Neuron (in vitro differentiated cells): ENCODE data around the gene GRHL1.
A peak's percentile ranks its signal among the peaks of the same experiment; 100 is the strongest.

Experiments used
- H2AFZ ChIP-seq: one replicate; pipeline ENCODE4 v1.6.1; 2013; ENCODE audit warnings: low read depth, mild to moderate bottlenecking, inconsistent platforms, low read length, moderate library complexity
- H3K27me3 ChIP-seq: one replicate; pipeline ENCODE4 v1.6.1; 2013; ENCODE audit warnings: low read length; ENCODE audit not compliant: insufficient read depth
- H3K36me3 ChIP-seq: one replicate; pipeline ENCODE4 v1.6.1; 2013; ENCODE audit warnings: low read length; ENCODE audit not compliant: insufficient read depth
- H3K4me1 ChIP-seq: one replicate; pipeline ENCODE4 v1.6.1; 2013; ENCODE audit warnings: low read length; ENCODE audit not compliant: insufficient read depth
- H3K4me3 ChIP-seq: 2 replicates; pipeline ENCODE4 v1.5.1; 2013; ENCODE audit warnings: mild to moderate bottlenecking, low read length, moderate library complexity
- H3K9me3 ChIP-seq: one replicate; pipeline ENCODE4 v1.6.1; 2013; ENCODE audit warnings: low read length

GRHL1 gene

GRCh38 chr2:9952286-9952737 is 819 bp downstream of the GRHL1 start:
- Histone ChIP-seq H3K4me3 (peak overlapping the region; percentile 74), H2AFZ (peak overlapping the region; percentile 75), H3K27me3 (peaks cover 30% of the 10 kb centered on the region), H3K9me3 (no peaks in the 10 kb centered on the region), H3K36me3 (no peaks in the 10 kb centered on the region), H3K4me1 (no peaks in the 10 kb centered on the region)

- H3K4me3 ChIP-seq, result no peak overlapping the region
- H3K4me1 ChIP-seq, result no peaks in the 10 kb centered on the region
- no peak overlapping the region for H2AFZ ChIP-seq
- no peaks in the 10 kb centered on the region for H3K36me3 ChIP-seq
- H3K9me3 ChIP-seq, result no peaks in the 10 kb centered on the region
- H3K27me3 ChIP-seq, result peaks cover 30% of the 10 kb centered on the region
Measured at GRCh38 chr2:9952856-9953503, 1.5 kb downstream of the GRHL1 start.

- H3K4me1 ChIP-seq, result no peaks in the 10 kb centered on the region
- no peak overlapping the region for H3K4me3 ChIP-seq
- no peaks in the 10 kb centered on the region for H3K9me3 ChIP-seq
- H3K27me3 ChIP-seq, result peaks cover 26% of the 10 kb centered on the region
- H3K36me3 ChIP-seq, result no peaks in the 10 kb centered on the region
- no peak overlapping the region for H2AFZ ChIP-seq
Measured at GRCh38 chr2:9954136-9954535, 2.6 kb downstream of the GRHL1 start.

GRCh38 chr2:9958057-9958456 is 6.6 kb downstream of the GRHL1 start:
- no peak overlapping the region for H2AFZ ChIP-seq
- no peak overlapping the region for H3K4me3 ChIP-seq
- no peaks in the 10 kb centered on the region for H3K9me3 ChIP-seq
- H3K27me3 ChIP-seq, result peaks cover 4% of the 10 kb centered on the region
- H3K4me1 ChIP-seq, result peaks cover 17% of the 10 kb centered on the region
- no peaks in the 10 kb centered on the region for H3K36me3 ChIP-seq

GRCh38 chr2:9959262-9959661 is 7.8 kb downstream of the GRHL1 start:
- no peaks in the 10 kb centered on the region for H3K9me3 ChIP-seq
- H2AFZ ChIP-seq, result no peak overlapping the region
- peaks cover under 1% of the 10 kb centered on the region for H3K36me3 ChIP-seq
- no peak overlapping the region for H3K4me3 ChIP-seq
- H3K4me1 ChIP-seq, result peaks cover 17% of the 10 kb centered on the region
- no peaks in the 10 kb centered on the region for H3K27me3 ChIP-seq

DNA sequence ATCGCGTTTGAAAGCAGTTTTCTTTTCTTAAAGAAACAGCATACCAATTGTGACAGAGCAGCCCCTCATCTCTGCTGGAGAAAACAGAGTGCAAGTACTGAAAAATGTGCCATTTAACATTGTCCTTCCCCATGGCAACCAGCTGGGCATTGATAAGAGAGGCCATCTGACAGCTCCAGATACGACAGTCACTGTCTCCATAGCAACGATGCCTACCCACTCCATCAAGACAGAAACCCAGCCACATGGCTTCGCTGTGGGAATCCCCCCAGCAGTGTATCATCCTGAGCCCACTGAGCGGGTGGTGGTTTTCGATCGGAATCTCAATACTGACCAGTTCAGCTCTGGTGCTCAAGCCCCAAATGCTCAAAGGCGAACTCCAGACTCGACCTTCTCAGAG is 9.5 kb downstream of the GRHL1 start:
- no peak overlapping the region for H3K4me3 ChIP-seq
- no peaks in the 10 kb centered on the region for H3K9me3 ChIP-seq
- H3K4me1 ChIP-seq, result peaks cover 17% of the 10 kb centered on the region
- H3K27me3 ChIP-seq, result no peaks in the 10 kb centered on the region
- H2AFZ ChIP-seq, result no peak overlapping the region
- peaks cover 9% of the 10 kb centered on the region for H3K36me3 ChIP-seq

GRCh38 chr2:9964334-9964980 is 13.0 kb downstream of the GRHL1 start:
- no peaks in the 10 kb centered on the region for H3K9me3 ChIP-seq
- no peak overlapping the region for H3K4me3 ChIP-seq
- H3K36me3 ChIP-seq, result peaks cover 9% of the 10 kb centered on the region
- H3K27me3 ChIP-seq, result no peaks in the 10 kb centered on the region
- H2AFZ ChIP-seq, result no peak overlapping the region
- H3K4me1 ChIP-seq, result peaks cover 28% of the 10 kb centered on the region

- H3K36me3 ChIP-seq, result peaks cover 9% of the 10 kb centered on the region
- H3K9me3 ChIP-seq, result no peaks in the 10 kb centered on the region
- H3K4me1 ChIP-seq, result peaks cover 26% of the 10 kb centered on the region
- H3K27me3 ChIP-seq, result no peaks in the 10 kb centered on the region
- H3K4me3 ChIP-seq, result no peak overlapping the region
- no peak overlapping the region for H2AFZ ChIP-seq
Measured at GRCh38 chr2:9965119-9965822, 13.8 kb downstream of the GRHL1 start.

GRCh38 chr2:9966491-9967022 is 15.1 kb downstream of the GRHL1 start:
- Histone ChIP-seq H2AFZ (no peak overlapping the region), H3K4me1 (peaks cover 15% of the 10 kb centered on the region), H3K27me3 (no peaks in the 10 kb centered on the region), H3K4me3 (no peak overlapping the region), H3K36me3 (peaks cover 9% of the 10 kb centered on the region), H3K9me3 (no peaks in the 10 kb centered on the region)

- Histone ChIP-seq H3K9me3 (no peaks in the 10 kb centered on the region), H3K36me3 (peaks cover 9% of the 10 kb centered on the region), H3K4me3 (no peak overlapping the region), H3K27me3 (no peaks in the 10 kb centered on the region), H3K4me1 (peaks cover 15% of the 10 kb centered on the region), H2AFZ (no peak overlapping the region)
Measured at GRCh38 chr2:9967053-9967775, 15.7 kb downstream of the GRHL1 start.

DNA sequence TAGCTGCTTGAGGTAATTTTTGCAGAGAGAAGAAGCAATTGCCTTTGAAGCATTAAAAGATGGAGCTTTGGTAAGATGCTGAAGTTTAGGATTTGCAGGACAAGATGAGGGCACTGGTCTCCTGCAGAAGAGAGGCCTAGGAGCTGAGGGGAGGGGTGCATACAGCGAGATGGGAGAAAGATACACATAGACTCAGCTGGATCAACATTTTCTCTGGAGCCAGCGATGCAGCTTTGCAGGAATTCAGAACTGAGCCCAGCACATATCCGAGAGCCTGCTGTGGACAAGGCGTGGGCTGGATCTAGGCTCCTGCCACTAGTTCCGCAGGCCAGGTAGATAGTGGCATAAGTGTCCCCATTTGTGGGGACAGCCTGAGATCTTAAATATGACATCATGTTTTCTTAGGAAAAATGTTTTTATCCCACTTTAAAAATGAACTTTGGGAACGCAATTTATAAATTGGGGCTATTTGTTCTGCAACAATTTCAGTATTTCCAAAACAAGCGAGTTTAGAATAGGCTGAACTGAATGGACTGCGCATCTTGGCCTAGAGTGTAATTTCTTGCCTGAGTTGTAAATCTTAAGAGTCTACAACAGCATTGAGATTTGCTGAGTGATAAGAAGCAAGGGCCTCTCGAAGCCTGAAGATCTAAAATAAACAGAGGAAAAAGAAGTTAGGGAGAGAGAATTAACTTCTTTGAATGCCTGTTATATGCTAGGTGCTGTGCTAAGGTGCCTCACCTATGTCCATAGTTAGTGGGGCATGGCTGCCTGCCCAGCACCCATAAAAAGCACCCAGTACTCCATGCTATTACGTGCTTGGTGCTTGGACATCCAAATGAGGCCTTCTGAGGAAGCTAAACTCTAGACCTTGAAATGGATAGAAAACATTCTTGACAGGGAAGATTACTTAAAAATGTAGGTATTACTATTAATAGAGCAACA is 17.3 kb downstream of the GRHL1 start:
- peaks cover 24% of the 10 kb centered on the region for H3K4me1 ChIP-seq
- no peaks in the 10 kb centered on the region for H3K27me3 ChIP-seq
- no peaks in the 10 kb centered on the region for H3K9me3 ChIP-seq
- peaks cover 9% of the 10 kb centered on the region for H3K36me3 ChIP-seq
- H3K4me3 ChIP-seq, result no peak overlapping the region
- H2AFZ ChIP-seq, result no peak overlapping the region
